H9 (cell line): ENCODE results near the gene KDSR. TPM values are rescaled to one million over a fixed set of nuclear protein-coding genes. Genes with fewer than 3 reads are reported as not detected.

ENCODE experiments used
- DNase-seq: peaks from one replicate; pipeline ENCODE4 v3.0.0-alpha.2; 2017
- H2AFZ ChIP-seq: one replicate; pipeline ENCODE4 v1.6.1; 2013; ENCODE audit warnings: mild to moderate bottlenecking, low read length, control low read depth, moderate library complexity
- H2AK5ac ChIP-seq: 2 replicates; pipeline ENCODE4 v1.6.1; 2013; ENCODE audit warnings: low read length, control low read depth, mixed read lengths; ENCODE audit not compliant: insufficient read length
- H2BK120ac ChIP-seq: one replicate; pipeline ENCODE4 v1.6.1; 2013; ENCODE audit warnings: low read depth, mild to moderate bottlenecking, low read length, control low read depth, inconsistent platforms; ENCODE audit not compliant: poor library complexity, severe bottlenecking
- H2BK12ac ChIP-seq: 2 replicates; pipeline ENCODE4 v1.6.1; 2013; ENCODE audit warnings: low read length, control low read depth, mixed read lengths, low read depth; ENCODE audit not compliant: insufficient read length
- H2BK15ac ChIP-seq: 2 replicates; pipeline ENCODE4 v1.6.1; 2013; ENCODE audit warnings: low read depth, low read length, control low read depth
- H2BK20ac ChIP-seq: one replicate; pipeline ENCODE4 v1.6.1; 2013; ENCODE audit warnings: low read depth, mild to moderate bottlenecking, low read length, control low read depth, inconsistent platforms; ENCODE audit not compliant: poor library complexity, severe bottlenecking
- H2BK5ac ChIP-seq: 2 replicates; pipeline ENCODE4 v1.6.1; 2013; ENCODE audit warnings: low read length, control low read depth, mixed read lengths; ENCODE audit not compliant: insufficient read length
- H3K14ac ChIP-seq: 2 replicates; pipeline ENCODE4 v1.6.1; 2013; ENCODE audit warnings: low read length, control low read depth; ENCODE audit not compliant: insufficient read depth
- H3K18ac ChIP-seq: 2 replicates; pipeline ENCODE4 v1.6.1; 2013; ENCODE audit warnings: low read depth, mild to moderate bottlenecking, mixed read lengths, low read length, control low read depth; ENCODE audit not compliant: insufficient read length
- H3K23ac ChIP-seq: 2 replicates; pipeline ENCODE4 v1.6.1; 2013; ENCODE audit warnings: low read length, control low read depth, mixed read lengths, low read depth; ENCODE audit not compliant: insufficient read length
- H3K23me2 ChIP-seq: 2 replicates; pipeline ENCODE4 v1.6.1; 2013; ENCODE audit warnings: low read depth, mild to moderate bottlenecking, mixed read lengths, low read length, control low read depth; ENCODE audit not compliant: insufficient read length, poor library complexity, severe bottlenecking
- H3K27ac ChIP-seq: 2 replicates; pipeline ENCODE4 v1.5.1; 2013; ENCODE audit warnings: low read length, control low read depth, mixed read lengths, low read depth; ENCODE audit not compliant: insufficient read length
- H3K27me3 ChIP-seq: 2 replicates; pipeline ENCODE4 v1.6.1; 2013; ENCODE audit warnings: low read length, control low read depth, inconsistent platforms; ENCODE audit not compliant: insufficient read depth
- H3K4ac ChIP-seq: 2 replicates; pipeline ENCODE4 v1.6.1; 2013; ENCODE audit warnings: low read depth, mild to moderate bottlenecking, control low read depth, inconsistent platforms, low read length, moderate library complexity
- H3K4me1 ChIP-seq: 2 replicates; pipeline ENCODE4 v1.6.1; 2013; ENCODE audit warnings: low read length, control low read depth, inconsistent platforms; ENCODE audit not compliant: insufficient read depth
- H3K4me2 ChIP-seq: 2 replicates; pipeline ENCODE4 v1.6.1; 2013; ENCODE audit warnings: low read length, control low read depth, mixed read lengths; ENCODE audit not compliant: insufficient read length, insufficient read depth
- H3K56ac ChIP-seq: 2 replicates; pipeline ENCODE4 v1.6.1; 2013; ENCODE audit warnings: low read depth, mild to moderate bottlenecking, mixed read lengths, low read length, control low read depth; ENCODE audit not compliant: insufficient read length
- H3K79me1 ChIP-seq: 2 replicates; pipeline ENCODE4 v1.6.1; 2013; ENCODE audit warnings: low read depth, mild to moderate bottlenecking, moderate library complexity, low read length, control low read depth, inconsistent platforms; ENCODE audit not compliant: insufficient read depth, poor library complexity, severe bottlenecking
- H3K79me2 ChIP-seq: 2 replicates; pipeline ENCODE4 v1.6.1; 2013; ENCODE audit warnings: low read length, control low read depth, inconsistent platforms; ENCODE audit not compliant: insufficient read depth
- H3K9ac ChIP-seq: 2 replicates; pipeline ENCODE4 v1.6.1; 2013; ENCODE audit warnings: low read length, control low read depth, mixed read lengths; ENCODE audit not compliant: insufficient read length; ENCODE audit errors: extremely low read depth
- H3K9me3 ChIP-seq: one replicate; pipeline ENCODE4 v1.6.1; 2013; ENCODE audit warnings: low read depth, low read length, inconsistent platforms; ENCODE audit not compliant: control insufficient read depth
- H3T11ph ChIP-seq: one replicate; pipeline ENCODE4 v1.6.1; 2013; ENCODE audit warnings: mild to moderate bottlenecking, low read length, control low read depth, inconsistent platforms
- H4K20me1 ChIP-seq: one replicate; pipeline ENCODE4 v1.6.1; 2013; ENCODE audit not compliant: control insufficient read depth, insufficient read length, insufficient read depth
- H4K5ac ChIP-seq: 2 replicates; pipeline ENCODE4 v1.6.1; 2013; ENCODE audit warnings: low read depth, mild to moderate bottlenecking, mixed read lengths, low read length, control low read depth; ENCODE audit not compliant: insufficient read length
- H4K8ac ChIP-seq: replicated peaks from 2 replicates; pipeline ENCODE4 v1.6.1; 2013; ENCODE audit warnings: low read length, control low read depth, mixed read lengths, low read depth; ENCODE audit not compliant: insufficient read length
- H4K91ac ChIP-seq: 2 replicates; pipeline ENCODE4 v1.6.1; 2013; ENCODE audit warnings: low read depth, mild to moderate bottlenecking, moderate library complexity, mixed read lengths, low read length, control low read depth; ENCODE audit not compliant: insufficient read length
- H3K27ac Mint-ChIP-seq, 3 experiments: 2 replicates in 2 of 3; 3 replicates in 1 of 3; pipeline ENCODE4 v1.8.0; 2020 to 2021; ENCODE audit warnings: mixed read lengths in 3 of 3, mild to moderate bottlenecking in 1 of 3, moderate library complexity in 1 of 3
- H3K27me3 Mint-ChIP-seq: 2 replicates; pipeline ENCODE4 v1.8.0; 2021; ENCODE audit warnings: low read depth, mild to moderate bottlenecking, moderate library complexity, mixed read lengths
- H3K36me3 Mint-ChIP-seq, 3 experiments: 2 replicates in 2 of 3; 3 replicates in 1 of 3; pipeline ENCODE4 v1.8.0; 2020 to 2021; ENCODE audit warnings: low read depth in 3 of 3, mixed read lengths in 3 of 3; ENCODE audit not compliant: insufficient read depth in 1 of 3
- H3K4me1 Mint-ChIP-seq, 2 experiments: 2 replicates each; pipeline ENCODE4 v1.8.0; 2020; ENCODE audit warnings: mixed read lengths in 2 of 2
- H3K4me3 Mint-ChIP-seq, 2 experiments: 2 replicates in 1 of 2; 3 replicates in 1 of 2; pipeline ENCODE4 v1.8.0; 2020 to 2021; ENCODE audit warnings: mild to moderate bottlenecking in 2 of 2, mixed read lengths in 2 of 2, moderate library complexity in 1 of 2
- H3K9me3 Mint-ChIP-seq, 2 experiments: 2 replicates in 1 of 2; 3 replicates in 1 of 2; pipeline ENCODE4 v1.8.0; 2020; ENCODE audit warnings: mild to moderate bottlenecking in 2 of 2, mixed read lengths in 2 of 2, moderate library complexity in 1 of 2
- CTCF ChIP-seq: fragments of 200-600 bp; sonication (generic); conservative IDR thresholded peaks from 3 replicates; pipeline ENCODE4 v1.8.0; 2021; ENCODE audit warnings: antibody characterized with exemption, mild to moderate bottlenecking
- WGBS: extraction: QIAGEN DNeasy Blood & Tissue Kit; methylation state at CpG from one replicate; pipeline ENCODE4 v1.1.7; 2013; ENCODE audit warnings: missing lambda C conversion rate, low lambda C conversion rate, mixed read lengths; ENCODE audit not compliant: insufficient read length; ENCODE audit errors: extremely low coverage; 5-methylcytosine and 5-hydroxymethylcytosine counted together
- total RNA-seq: library from RNA; stranded (reverse); gene quantifications from 2 replicates; pipeline ENCODE4 v1.2.1, GENCODE V29; 2021

The KDSR gene
- total RNA-seq, 1 experiment from 2014 or later: 58.5 TPM

GRCh38 chr18:63387861-63388260, 20.9 kb upstream of the KDSR start:
- Histone ChIP-seq H3K4ac (no peak overlapping the region), H3K23ac (no peak overlapping the region), H3K9ac (no peak overlapping the region), H2BK120ac (no peak overlapping the region), H3K79me2 (no peaks in the 10 kb centered on the region), H3K23me2 (no peaks in the 10 kb centered on the region), H4K91ac (no peak overlapping the region), H4K8ac (no peak overlapping the region), H2BK5ac (no peak overlapping the region), H3T11ph (no peak overlapping the region), H3K9me3 (no peaks in the 10 kb centered on the region), H3K14ac (no peak overlapping the region), H3K27ac (no peak overlapping the region), H3K56ac (no peak overlapping the region), H2AFZ (no peak overlapping the region), H4K5ac (no peak overlapping the region), H3K4me2 (no peak overlapping the region), H2BK20ac (no peak overlapping the region), H2BK12ac (no peak overlapping the region), H2BK15ac (no peak overlapping the region), H4K20me1 (no peaks in the 10 kb centered on the region), H2AK5ac (no peak overlapping the region), H3K18ac (no peak overlapping the region), H3K4me1 (no peaks in the 10 kb centered on the region), H3K27me3 (no peaks in the 10 kb centered on the region), H3K79me1 (no peaks in the 10 kb centered on the region)
- H3K27ac Mint-ChIP-seq: no peak overlapping the region
- TF ChIP-seq CTCF: no peak
- peaks cover 2 to 25% (median 9%) of the 10 kb centered on the region in 3 experiments; a peak in 5 of 7 replicates for H3K36me3 Mint-ChIP-seq
- H3K4me1 Mint-ChIP-seq: no peaks in the 10 kb centered on the region
- no peak for DNase-seq
- no CpG with 5 or more reads among the region's 4 CpGs for WGBS
- no peaks in the 10 kb centered on the region for H3K27me3 Mint-ChIP-seq
- H3K9me3 Mint-ChIP-seq: no peaks in the 10 kb centered on the region
- H3K4me3 Mint-ChIP-seq: no peak overlapping the region
